ENCODE data around the gene SLC52A3. TPM values are rescaled to one million over a fixed set of nuclear protein-coding genes. Genes with fewer than 3 reads are reported as not detected.

Gene SLC52A3
- total and polyA plus RNA-seq, 2 experiments from 2014 or later = not detected

GRCh38 chr20:731891-732560 is 36.3 kb downstream of the SLC52A3 start:
- WGBS, 2 experiments (ENCODE audit: low coverage in 1 of 2, low lambda C conversion rate in 2 of 2, missing lambda C conversion rate in 2 of 2) = 35 to 46% methylated on average over 8 of the region's 8 CpGs
- in situ Hi-C loops (cut with MboI) = no loop called here
- Histone ChIP-seq H4K20me1 (ENCODE audit: insufficient read depth) (no peaks in the 10 kb centered on the region), H3K4me2 (ENCODE audit: unreplicated experiment) (no peak overlapping the region), H3K27me3 (replicated peaks; ENCODE audit: insufficient read depth) (peaks cover 41% of the 10 kb centered on the region), H3K9me3 (ENCODE audit: low read depth) (no peaks in the 10 kb centered on the region), H3K4me3 (no peak overlapping the region), H2AFZ (no peak overlapping the region), H3F3A (ENCODE audit: insufficient read depth) (no peaks in the 10 kb centered on the region), H3K27ac (no peak overlapping the region), H3K79me2 (ENCODE audit: insufficient read depth) (no peaks in the 10 kb centered on the region), H3K9me2 (ENCODE audit: insufficient read depth) (no peaks in the 10 kb centered on the region), H3K4me1 (ENCODE audit: insufficient read depth) (no peaks in the 10 kb centered on the region), H3K9ac (no peak overlapping the region), H3K36me3 (ENCODE audit: low read depth) (no peaks in the 10 kb centered on the region)
- TF ChIP-seq EZH2phosphoT487 (IDR thresholded peaks at IDR 0.05; ENCODE audit: insufficient read depth, low read depth) = no peak
- TF ChIP-seq EZH2 (IDR thresholded peaks at IDR 0.05; ENCODE audit: insufficient read depth, poor library complexity, severe bottlenecking) = no peak
- peak; percentile 46 for DNase-seq

- no peak for TF ChIP-seq EZH2 (IDR thresholded peaks at IDR 0.05; ENCODE audit: insufficient read depth, poor library complexity, severe bottlenecking)
- TF ChIP-seq EZH2phosphoT487 (IDR thresholded peaks at IDR 0.05; ENCODE audit: insufficient read depth, low read depth) = no peak
- no peaks in the 10 kb centered on the region for H3K36me3 ChIP-seq (ENCODE audit: low read depth)
- H2AFZ ChIP-seq = no peak overlapping the region
- no peaks in the 10 kb centered on the region for H3F3A ChIP-seq (ENCODE audit: insufficient read depth)
- no peaks in the 10 kb centered on the region for H3K79me2 ChIP-seq (ENCODE audit: insufficient read depth)
- no peak overlapping the region for H3K4me2 ChIP-seq (ENCODE audit: unreplicated experiment)
- no peak overlapping the region for H3K27ac ChIP-seq
- no peaks in the 10 kb centered on the region for H3K9me3 ChIP-seq (ENCODE audit: low read depth)
- H3K9me2 ChIP-seq (ENCODE audit: insufficient read depth) = no peaks in the 10 kb centered on the region
- no peak overlapping the region for H3K9ac ChIP-seq
- DNase-seq = no peak
- H4K20me1 ChIP-seq (ENCODE audit: insufficient read depth) = no peaks in the 10 kb centered on the region
- in situ Hi-C loops (cut with MboI) = no loop called here
- H3K27me3 ChIP-seq (replicated peaks; ENCODE audit: insufficient read depth) = peaks cover 50% of the 10 kb centered on the region
- H3K4me1 ChIP-seq (ENCODE audit: insufficient read depth) = no peaks in the 10 kb centered on the region
- H3K4me3 ChIP-seq = no peak overlapping the region
- WGBS, 2 experiments (ENCODE audit: low coverage in 1 of 2, low lambda C conversion rate in 2 of 2, missing lambda C conversion rate in 2 of 2) = 64 to 69% methylated on average over 3 of the region's 3 CpGs
Measured at GRCh38 chr20:730005-730404, 38.3 kb downstream of the SLC52A3 start.

DNA sequence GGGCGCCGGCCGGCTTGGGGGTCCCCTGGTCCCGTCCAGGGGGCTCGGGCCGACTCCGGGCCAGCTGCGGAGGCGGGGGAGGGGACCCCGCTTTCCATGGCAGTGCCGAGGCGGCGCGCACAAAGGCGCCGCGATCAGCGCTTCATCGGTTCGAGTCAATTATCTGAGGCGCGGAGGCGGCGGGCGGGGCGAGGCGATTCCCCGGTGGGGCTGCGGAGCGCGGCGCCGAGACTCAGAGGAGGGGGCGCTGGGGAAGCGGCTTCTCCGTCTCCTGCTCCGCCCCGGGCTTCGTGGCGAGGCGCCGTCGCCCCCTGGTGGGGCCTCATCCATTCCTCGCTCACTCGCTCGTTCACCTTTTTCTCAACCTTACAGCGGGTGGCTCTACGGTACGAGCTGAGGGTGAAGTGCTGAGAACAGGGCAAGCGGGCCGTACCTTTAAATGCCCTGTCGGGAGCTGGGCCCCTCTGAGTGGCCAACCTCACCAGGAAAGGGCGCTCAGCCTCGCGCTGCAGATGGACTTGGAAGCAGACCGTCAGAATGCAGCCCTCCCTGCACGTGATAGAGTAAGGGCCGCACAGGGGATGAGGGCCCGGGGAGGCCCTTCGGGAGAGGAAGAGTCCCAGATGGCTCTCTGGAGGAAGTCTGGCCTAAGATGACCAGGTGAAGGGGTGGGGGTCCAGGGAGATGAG is 39.9 kb downstream of the SLC52A3 start:
- Histone ChIP-seq H3K9me2 (ENCODE audit: insufficient read depth) (no peaks in the 10 kb centered on the region), H3K79me2 (ENCODE audit: insufficient read depth) (no peaks in the 10 kb centered on the region), H3K9ac (no peak overlapping the region), H3F3A (ENCODE audit: insufficient read depth) (no peaks in the 10 kb centered on the region), H4K20me1 (ENCODE audit: insufficient read depth) (no peaks in the 10 kb centered on the region), H3K4me3 (peak overlapping the region; percentile 57), H3K4me1 (ENCODE audit: insufficient read depth) (no peaks in the 10 kb centered on the region), H2AFZ (peak overlapping the region; percentile 50), H3K27me3 (replicated peaks; ENCODE audit: insufficient read depth) (peaks cover 63% of the 10 kb centered on the region), H3K36me3 (ENCODE audit: low read depth) (no peaks in the 10 kb centered on the region), H3K4me2 (ENCODE audit: unreplicated experiment) (peak overlapping the region; percentile 48), H3K9me3 (ENCODE audit: low read depth) (no peaks in the 10 kb centered on the region), H3K27ac (no peak overlapping the region)
- 1 to 2% methylated on average over 44 to 47 of the region's 60 CpGs for whole genome bisulfite sequencing, 2 experiments (ENCODE audit: low coverage in 1 of 2, low lambda C conversion rate in 2 of 2, missing lambda C conversion rate in 2 of 2)
- peak; percentile 62 for DNase-seq
- TF ChIP-seq EZH2 (IDR thresholded peaks at IDR 0.05; ENCODE audit: insufficient read depth, poor library complexity, severe bottlenecking) (peak; percentile 53), EZH2phosphoT487 (IDR thresholded peaks at IDR 0.05; ENCODE audit: insufficient read depth, low read depth) (no peak)
- in situ Hi-C loops (cut with MboI) = no loop called here

DNA sequence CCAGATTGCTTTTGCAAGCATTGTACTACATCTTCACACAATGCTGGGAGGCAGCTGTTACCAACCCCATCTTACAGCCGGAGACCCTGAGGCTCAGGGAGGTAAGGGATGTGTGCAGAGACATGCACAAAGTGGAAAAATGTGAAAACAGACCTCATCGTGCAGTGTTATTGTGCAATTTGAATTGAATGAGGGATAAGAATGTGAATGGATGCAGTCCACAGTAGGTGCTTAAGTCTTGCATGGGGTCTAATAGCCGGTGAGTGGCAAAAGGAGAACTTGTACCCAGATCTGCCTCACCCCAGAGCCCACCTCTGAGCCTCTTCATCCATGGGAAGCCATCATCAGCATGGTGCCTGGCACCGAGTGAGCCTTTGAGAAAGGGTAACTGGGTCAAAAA is 42.1 kb downstream of the SLC52A3 start:
- 22% methylated on average over 4 of the region's 4 CpGs for WGBS, 2 experiments (ENCODE audit: low coverage in 1 of 2, low lambda C conversion rate in 2 of 2, missing lambda C conversion rate in 2 of 2)
- DNase-seq = no peak
- Histone ChIP-seq H3K4me2 (ENCODE audit: unreplicated experiment) (no peak overlapping the region), H3K9me3 (ENCODE audit: low read depth) (no peaks in the 10 kb centered on the region), H3K79me2 (ENCODE audit: insufficient read depth) (no peaks in the 10 kb centered on the region), H3K4me1 (ENCODE audit: insufficient read depth) (no peaks in the 10 kb centered on the region), H3K4me3 (no peak overlapping the region), H3K27me3 (replicated peaks; ENCODE audit: insufficient read depth) (peaks cover 76% of the 10 kb centered on the region), H3K9me2 (ENCODE audit: insufficient read depth) (no peaks in the 10 kb centered on the region), H3K36me3 (ENCODE audit: low read depth) (no peaks in the 10 kb centered on the region), H3K9ac (no peak overlapping the region), H4K20me1 (ENCODE audit: insufficient read depth) (no peaks in the 10 kb centered on the region), H2AFZ (no peak overlapping the region), H3F3A (ENCODE audit: insufficient read depth) (no peaks in the 10 kb centered on the region), H3K27ac (no peak overlapping the region)
- in situ Hi-C loops (cut with MboI) = no loop called here
- TF ChIP-seq EZH2phosphoT487 (IDR thresholded peaks at IDR 0.05; ENCODE audit: insufficient read depth, low read depth) (no peak), EZH2 (IDR thresholded peaks at IDR 0.05; ENCODE audit: insufficient read depth, poor library complexity, severe bottlenecking) (no peak)
